ENCODE measurements around the gene GNGT2.
A peak's percentile ranks its signal among the peaks of the same experiment; 100 is the strongest.

Gene GNGT2

DNA sequence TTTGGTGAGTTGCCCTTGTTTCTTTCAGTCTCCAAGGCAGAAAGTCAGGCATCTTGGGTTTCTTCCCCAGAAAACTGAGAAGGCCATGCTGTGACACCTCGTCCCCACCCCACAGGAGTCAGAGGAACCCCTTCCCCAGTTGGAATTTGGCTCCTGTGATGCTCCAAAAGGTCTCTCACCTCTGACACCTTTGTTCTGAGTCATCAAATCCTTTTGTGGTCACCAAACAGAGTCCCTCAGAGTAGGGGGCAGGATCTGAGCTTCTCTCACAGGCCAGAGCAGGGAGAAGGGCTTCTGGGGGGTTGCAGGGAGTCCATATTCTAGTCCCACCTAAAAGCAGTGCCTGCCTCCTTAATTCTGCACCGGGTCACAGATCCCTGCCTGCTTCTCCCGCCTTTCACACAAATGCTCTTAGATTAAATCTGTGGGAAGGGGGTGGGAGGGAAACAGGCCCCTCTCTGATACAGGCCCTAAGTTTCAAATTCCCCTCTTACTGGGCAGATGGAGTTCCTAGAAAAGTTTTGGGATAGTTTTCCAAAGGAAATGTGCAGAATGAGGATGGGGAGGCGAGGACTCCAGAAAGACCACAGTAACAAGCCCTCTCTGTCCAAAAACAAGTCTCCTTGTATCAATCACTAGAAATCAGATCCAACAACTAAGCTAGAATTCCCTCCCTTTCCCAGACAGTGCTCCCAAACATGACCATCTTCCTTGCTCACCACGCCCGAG, 18.9 kb upstream of the GNGT2 start:
- DNase-seq, result no peak

DNA sequence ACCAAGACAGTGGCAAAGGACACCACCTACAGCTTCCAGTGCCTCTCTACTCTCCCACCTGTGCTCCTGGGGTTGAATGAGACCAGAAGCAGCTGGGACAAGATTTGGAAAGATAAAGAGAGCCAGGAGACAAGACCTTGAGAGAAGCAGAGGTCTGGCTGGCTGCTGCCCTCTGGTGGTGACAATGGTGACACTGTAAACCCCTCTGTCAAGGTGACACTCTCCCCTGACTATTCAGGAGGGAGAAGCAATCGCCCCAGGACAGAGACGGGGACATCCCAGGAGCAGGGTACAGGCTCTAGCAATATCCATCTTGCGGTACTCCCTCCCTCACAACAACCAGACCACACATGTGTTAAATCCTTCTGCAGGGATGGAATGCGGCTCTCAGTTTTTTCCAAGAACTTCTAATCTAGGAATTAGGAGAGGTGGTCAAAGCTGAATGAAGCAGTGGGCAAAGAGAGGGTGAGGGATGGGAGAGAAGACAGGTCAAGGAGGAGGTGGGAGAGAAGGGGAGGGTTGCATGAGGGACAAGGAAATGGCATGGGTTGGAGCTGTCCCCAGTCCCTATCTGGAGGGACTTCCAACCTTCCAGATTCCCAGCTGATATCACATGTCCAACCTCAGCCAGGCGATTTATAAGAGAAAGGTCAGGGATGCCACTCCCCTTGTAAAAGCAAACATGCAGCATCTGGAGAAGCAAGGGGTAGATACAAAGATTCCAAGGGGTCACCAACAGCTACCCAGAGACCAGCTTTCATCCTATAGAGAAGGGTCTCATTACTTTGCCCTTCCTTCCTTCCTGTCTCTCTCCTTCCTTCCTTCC, 17.3 kb upstream of the GNGT2 start:
- DNase-seq, result peak; percentile 58

DNA sequence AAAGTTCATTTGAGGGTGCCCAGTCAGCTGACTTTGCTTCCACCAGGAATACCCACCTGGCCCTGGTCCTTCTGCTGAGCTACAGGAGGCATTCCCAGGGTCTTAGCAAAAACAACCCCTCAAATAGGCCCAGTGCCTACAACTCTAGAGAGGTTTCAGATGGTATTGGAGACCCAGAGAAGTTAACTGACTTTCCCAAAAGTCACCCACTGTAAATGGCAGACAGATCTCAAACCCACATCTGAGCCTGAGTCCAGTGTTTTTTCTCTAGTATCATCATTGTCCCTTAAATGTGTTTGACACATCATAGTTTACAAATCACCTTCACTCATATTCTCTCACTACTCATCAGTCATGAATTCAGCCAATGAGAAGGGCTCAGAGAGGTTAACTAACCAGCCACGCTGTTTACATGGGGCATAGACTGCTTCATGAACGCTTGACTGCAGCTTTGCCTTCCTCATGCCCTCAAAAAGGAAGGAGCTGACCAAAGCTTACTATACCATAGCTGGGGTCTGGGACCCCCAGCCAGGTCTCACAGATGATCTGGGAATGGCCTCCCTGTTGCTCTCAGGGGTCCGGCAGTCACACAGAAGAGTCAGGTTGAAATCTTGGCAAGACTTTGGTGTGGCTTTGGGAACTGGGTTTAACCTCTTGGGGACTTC, 16.5 kb upstream of the GNGT2 start:
- no peak for DNase-seq

DNA sequence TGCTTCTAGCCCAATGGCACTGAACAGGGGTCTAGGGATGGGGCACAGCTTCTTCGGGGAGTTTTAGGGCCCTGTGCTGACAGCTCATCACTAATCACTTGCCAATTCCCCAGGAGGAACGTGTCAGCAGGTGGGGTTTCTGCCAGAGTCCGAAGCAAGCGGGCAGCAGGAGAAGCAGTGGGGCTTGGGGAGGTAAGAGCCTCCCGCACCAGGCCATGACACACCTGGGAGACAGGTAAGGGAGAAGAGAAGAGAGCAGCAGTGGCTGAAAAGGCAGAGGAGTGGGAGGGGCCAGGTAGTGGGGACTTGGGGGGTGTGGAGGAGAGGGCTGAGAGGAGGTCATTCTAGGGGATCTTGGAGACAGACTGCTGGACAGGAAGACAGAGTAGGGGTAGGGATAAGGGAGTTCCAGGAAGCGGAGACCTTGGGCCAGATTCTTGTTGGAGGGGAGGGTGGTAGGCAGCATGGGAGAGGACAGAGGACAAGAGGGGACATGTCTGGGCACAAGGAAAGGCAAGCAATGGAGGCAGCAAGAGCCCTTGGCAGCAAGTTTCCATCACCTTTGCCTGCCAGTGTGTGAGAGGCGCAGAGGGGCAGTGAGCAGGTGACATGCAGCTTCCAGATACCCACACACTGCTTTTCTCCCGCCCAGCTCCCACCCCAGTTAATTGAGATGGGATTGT, 15.3 kb upstream of the GNGT2 start:
- no peak for DNase-seq

DNA sequence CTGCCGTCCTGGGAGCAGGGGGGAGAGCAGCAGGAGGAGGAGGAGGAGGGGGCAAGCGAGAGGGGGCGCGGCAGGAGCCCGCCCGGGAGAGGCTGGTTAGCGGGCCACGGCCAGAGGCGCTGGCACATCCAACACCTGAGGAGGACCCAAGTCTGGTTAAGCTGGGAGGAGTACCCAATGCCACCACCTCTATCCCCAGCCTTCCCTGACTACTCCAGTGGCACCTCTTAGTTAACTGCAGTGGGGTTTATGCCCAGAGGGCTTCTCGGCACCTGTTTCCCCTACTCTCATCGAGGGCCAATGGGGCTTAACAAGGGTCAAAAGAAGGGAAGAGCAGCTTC, 14.6 kb upstream of the GNGT2 start:
- no peak for DNase-seq

DNA sequence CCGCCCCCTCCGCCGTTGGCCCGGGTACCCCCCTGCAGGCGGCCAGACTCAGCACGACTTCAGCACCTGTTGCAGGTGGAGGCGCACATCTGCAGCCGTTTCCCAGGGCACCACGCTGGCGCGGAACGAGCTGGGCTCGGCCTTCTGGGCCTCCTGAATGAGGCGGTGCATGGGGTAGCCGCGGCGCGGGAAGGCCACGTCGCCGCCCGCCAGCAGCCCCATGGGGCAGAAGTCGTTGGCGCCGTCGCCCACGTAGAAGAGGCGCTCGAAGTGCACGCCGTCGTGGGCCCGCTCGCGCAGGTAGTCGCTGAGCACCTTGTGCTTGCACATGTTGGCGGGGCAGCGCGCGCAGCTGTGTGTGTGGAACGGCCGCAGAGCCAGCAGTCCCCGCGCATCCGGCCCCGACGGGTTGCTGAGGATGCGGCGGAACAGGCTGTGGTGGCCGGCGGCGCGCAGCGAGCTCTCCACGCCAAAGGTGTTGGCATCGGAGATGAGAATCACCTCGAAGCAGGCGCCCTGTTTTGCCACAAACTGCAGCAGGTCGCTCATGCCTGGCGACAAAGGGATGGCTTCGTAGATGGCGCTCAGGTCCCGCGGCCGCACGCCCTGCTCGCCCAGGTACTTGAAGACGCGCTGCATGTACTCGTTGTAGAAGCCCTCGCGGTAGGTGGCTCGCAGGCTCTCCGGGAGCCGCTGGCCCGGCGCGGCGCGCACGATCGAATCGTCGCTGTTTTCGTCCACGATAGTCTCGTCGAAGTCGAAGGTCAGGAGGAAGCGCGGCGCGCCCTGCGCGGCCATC, 14.0 kb upstream of the GNGT2 start:
- no peak for DNase-seq

DNA sequence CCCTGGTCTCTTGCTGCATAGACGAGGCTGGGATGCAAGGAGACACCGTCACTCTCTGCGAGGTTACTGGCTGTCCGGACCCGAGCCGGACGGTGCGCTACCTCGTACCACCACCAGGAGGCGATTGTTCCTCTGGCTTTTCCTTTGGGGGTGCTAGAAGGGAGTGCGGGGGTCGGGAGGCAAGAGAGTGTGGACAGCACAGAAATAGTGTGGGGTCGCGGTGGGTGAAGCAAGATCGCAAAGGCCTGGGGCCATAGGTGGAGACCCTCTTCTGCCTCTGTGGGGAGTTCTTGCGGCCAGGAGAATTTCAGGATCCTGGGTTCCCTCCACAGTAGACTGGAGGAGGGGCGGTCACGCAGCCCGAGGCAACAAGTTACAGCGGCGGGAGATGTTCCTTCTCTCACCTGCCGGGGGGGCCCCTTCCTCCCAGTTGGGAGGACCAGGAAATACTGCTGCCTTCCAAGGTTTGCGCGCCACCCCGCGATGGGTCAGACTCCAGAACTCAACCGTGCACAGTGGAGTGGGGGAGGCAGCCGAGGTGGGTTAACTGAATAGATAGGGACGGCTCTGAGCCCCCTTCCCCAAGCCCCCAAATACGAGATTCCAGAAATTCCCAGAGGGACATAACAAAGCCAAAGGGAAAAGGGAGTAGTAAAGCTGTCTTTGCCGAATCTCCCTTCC, 13.3 kb upstream of the GNGT2 start:
- DNase-seq, result peak; percentile 14

DNA sequence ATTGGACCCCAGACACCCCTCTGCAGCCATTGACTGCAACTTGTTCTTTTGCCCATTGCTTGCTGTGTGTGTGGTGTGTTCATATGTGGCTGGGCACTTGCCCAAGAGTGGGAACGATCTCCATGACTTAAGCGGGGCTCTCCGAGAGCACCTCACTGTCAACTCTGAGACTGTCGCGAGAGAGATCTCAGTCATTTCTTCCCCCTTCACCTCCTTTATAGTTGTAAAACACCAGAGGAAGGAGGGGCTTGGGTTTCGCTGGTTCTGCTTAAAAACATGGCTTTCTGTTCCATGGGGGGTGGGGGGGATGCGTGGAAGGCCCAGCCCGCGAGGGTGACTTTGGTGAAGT, 12.8 kb upstream of the GNGT2 start:
- DNase-seq, result no peak

DNA sequence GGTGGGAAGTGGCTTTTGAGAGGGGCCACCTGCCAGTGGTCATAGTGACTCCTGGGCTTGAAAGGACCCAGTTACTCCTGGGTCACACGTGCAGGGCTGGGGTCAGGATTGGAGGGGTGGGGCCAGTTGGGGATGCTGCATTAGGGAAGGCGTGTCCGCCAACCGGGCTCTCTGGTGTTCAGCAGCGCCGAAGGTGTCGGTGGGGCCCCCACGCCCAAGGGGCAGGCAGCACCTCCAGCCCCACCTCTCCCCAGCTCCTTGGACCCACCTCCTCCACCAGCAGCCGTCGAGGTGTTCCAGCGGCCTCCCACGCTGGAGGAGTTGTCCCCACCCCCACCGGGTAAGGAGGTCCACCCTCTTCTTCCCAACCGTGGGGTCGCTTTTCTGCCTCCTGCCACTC, 9.6 kb upstream of the GNGT2 start:
- no peak for DNase-seq

DNA sequence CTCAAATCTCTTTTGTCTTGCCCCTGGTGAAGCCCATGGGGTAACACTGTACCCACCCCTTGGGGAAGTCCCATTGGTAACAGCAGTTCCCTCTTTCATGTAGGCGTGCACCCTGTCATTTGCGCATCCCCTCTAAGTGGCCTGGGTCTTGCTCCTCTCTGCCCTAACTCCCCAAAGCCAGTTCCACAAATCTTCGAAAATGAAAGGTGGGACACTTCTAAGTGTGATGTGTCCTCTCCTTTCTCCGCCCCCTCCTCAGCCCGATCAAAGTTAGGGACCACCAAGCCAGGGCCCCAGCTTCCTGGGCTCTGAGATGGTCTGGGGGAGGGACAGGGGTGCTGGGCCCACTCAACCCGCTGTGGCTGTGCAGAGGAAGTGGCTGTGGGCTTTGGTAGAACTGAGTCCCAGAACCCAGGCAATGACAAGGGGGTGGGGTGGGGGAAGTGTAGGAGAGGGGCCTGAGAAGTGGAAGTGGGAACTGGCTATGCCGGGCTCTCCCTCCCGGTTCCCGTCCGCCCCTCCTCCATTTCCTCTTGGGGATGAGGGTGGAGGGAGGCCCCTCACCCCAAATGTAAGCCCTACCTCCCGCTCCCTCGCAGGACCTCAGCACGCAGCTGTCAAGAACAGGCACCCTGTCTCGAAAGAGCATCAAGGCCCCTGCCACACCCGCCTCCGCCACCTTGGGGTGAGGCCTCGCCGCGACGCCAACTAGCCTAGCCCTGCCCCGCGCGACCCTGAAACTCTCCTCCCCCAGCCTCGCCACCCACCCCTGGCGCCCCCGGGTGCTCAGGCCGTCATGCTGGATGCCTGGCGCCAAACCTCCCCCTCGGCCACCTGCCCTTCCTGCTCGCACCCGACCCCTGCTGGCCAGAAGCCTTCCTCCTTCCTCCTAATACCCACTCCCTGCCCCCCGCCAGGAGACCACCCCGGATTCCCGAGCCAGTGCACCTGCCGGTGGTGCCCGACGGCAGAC, 8.9 kb upstream of the GNGT2 start:
- no peak for DNase-seq

DNA sequence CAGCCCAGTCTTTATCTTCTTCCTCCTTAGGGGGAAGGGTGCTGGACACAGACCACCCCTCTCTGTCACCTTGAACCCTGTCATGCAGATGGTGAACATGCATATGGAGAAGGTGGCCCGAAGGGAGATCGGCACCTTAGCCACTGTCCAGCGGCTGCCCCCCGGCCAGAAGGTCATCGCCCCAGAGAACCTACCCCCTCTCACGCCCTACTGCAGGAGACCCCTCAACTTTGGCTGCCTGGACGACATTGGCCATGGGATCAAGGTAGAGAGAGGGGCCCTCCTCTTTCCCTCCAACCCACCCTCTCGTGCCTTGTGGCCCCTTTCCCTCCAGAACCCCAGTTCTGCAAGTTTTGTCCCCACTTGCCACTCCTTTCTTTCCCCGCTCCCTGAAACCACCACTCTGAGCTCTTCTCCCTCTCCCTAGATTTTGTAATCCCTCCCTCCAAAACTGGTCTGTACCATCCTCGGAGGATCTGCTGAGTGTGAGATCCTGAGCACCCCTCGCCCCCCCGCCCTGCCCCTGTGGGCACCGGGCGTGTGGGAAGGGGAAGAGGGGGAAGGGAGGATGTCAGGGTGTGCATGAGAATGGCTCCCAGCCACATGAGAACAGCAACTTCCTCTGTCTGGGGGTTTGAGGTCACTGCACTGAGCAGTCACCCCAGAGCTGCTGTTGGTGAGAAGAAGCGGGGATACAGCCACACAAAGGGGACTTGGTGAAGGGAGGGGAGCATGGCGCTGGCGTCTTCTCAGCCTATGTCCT, 7.5 kb upstream of the GNGT2 start:
- no peak for DNase-seq

DNA sequence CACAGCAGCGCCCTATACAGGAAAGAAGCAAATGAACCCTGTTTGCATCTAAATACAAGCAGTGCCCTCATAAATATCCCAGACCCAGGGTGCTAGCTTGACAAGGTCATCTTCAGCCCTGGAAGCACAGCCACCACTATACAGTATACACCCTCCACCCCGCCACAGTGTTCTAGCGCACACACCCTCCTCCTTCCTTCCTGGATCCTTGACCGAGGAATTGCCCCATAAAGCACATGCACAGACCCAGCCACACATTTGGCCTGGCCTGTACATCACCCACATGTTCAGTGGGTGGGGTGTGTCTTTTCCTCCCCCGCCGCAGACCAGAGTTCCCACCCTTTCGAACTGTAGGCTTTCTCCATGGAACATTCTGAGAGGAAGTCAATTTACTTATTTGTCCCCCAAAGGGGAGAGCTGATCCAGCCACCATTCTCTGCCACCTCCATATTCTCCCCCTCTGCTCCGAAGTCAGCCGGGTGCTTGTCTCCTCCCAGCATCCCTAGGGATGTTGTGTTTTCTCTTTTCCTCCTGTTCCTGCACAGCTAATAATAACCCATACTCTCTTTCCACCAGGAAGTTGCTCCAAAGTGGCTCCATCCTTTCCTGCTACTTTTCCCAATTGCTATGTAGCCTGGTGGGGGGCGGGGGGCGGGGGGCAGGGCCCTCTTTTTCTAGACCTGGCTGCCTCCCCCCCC, 6.7 kb upstream of the GNGT2 start:
- no peak for DNase-seq

DNA sequence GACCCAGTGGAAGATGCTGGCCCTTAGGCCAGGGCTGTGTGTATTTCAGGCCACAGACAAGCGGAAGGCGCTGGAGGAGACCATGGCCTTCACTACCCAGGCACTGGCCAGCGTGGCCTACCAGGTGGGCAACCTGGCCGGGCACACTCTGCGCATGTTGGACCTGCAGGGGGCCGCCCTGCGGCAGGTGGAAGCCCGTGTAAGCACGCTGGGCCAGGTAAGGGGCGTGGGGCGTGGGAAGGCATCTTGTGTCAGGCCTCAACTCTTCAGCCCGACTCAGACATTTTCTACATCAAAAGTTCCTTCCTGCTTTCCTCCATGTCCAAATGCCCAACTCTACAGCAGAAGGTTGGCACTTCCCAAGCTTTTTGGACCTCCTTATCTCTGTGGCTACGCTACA, 6.1 kb upstream of the GNGT2 start:
- DNase-seq, result no peak

DNA sequence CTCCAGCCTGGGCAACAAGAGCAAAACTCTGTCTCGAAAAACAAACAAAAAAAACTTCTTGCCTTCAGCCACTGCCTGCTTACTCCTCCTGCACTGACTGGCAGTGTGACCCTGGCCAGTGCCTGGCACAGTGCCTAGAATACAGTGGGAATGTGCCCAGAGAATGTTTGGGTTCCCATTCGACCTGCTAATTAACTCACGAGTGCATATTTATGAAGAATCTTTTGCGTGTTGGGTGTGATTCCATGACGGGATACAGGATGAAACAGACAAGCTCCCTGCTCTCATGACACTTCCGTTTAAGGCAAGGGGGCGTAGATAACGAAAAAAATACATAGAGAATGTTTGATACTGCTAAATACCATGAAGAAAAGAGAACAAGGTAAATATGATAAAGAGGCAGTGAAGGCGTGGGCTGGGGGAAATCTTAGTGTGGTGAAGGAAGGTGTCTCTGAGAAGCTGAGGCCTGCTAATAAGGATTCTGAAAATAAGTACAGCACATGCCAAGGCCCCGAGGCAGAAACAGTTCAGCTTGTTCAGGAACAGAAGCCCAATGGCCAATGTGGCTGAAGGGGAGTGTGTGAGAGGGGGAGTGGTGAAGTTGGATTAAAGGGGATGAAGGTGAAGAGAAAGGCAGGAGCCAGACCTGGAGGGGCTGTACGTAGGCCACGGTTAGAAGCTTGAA, 4.4 kb upstream of the GNGT2 start:
- no peak for DNase-seq

DNA sequence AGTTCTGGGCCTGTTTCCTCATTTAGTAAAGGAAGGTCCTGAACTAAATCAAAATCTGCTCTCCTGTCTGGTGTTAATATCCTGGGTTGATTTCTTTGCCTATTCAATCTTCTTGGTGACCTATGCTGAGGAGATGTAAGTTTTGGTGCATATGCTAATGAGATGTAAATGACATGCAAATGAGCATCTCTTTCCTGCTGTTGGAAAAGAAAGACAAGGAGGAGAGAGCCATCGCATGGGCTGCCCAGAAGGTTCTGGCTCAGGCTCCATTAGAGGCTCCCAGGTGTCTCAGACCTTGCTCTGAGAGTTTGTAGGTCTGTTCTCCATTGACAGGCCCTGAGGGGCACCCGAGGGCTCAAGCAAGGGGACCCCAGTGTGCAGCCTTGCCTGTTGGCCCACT, 3.5 kb upstream of the GNGT2 start:
- DNase-seq, result no peak

DNA sequence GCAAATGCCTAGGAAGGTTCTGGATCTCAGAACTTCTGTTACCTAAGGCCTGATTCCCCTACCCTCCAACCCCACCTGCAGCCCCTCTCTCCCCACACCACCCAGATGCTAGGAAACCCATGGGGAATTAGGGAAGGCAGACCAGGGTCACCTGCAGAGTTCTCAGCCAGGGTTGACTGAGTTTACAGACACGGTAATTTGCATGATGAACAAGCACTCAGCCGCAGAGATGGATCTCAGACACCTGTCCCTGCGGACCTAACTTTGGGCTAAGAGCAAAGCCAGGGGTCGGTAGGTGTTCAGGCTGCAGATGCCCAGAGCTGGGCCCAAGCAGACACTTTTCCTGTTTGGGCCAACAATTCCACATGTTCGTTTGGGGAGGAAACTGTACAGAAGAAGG, 3.0 kb upstream of the GNGT2 start:
- DNase-seq, result no peak

DNA sequence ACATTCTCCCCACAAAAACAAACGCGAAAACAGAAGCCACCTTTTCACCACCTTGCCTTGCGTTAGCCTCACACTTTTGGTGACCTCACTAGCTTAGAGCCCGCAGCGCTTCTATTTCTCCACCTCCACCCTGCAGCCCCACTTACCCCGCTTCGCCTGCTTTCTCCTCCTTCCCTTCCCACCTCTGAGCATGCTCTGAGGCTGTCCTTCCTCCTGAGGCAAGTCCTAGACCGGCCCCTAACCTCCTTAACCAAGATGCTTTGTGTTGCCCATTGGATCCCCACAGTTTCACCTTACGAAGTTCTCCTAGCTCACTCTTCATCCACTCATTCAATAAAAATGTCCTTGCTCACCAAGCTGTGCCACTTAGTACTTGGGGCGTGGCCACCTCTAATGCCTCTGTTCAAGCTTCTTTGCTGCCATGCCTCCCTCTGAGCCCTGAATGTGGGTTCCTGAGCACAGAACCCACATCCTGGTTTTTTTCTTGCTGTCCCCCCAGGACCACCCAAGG, 1.3 kb downstream of the GNGT2 start:
- DNase-seq, result peak; percentile 15

DNA sequence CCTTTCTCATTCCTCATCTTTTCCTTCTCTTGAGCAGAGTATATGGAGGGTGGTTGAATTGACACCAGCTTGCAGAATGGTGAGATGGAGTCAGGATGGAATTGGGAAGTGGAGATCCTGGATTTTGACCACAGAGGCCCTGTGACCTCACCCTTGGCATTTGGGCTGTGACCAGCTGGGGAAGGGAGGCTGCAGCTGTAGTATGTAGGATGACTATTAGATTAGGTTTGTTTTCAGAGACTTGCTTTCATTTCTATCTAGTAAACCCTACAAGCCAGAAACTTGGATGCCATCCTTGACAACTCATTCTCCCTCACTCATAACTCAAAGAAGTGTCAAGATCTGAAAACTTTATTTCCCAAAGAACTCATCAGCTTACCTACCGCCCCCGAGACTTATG, 5.9 kb downstream of the GNGT2 start:
- no peak for DNase-seq

DNA sequence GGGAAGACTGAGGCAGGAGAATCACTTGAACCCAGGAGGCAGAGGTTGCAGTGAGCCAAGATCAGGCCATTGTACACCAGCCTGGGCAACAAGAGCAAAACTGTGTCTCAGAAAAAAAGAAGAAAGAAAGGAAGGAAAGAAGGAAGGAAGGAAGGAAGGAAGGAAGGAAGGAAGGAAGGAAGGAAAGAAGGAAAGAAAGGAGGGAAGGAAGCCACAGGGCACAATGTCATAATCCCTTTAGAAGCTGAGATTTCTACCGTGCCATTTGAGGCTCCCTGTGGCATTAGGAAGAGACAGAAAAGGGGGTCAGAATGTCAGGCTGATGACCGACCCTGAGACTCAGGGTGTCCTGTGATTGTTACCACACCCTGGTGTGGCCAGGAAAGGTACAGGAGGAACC, 6.6 kb downstream of the GNGT2 start:
- DNase-seq, result no peak

Data from fibroblast of skin of right quadriceps (primary cell).